ENCODE results near the gene UNC5C.

The UNC5C gene

GRCh38 chr4:95465010-95465409, 83.8 kb downstream of the UNC5C start:
- no peak for DNase-seq (ENCODE audit: low read depth)

GRCh38 chr4:95462921-95463320, 85.9 kb downstream of the UNC5C start:
- DNase-seq (ENCODE audit: low read depth) = no peak

- no peak for DNase-seq (ENCODE audit: low read depth)
Measured at GRCh38 chr4:95457353-95457752, 91.4 kb downstream of the UNC5C start.

- DNase-seq (ENCODE audit: low read depth) = no peak
Measured at GRCh38 chr4:95450294-95450693, 98.5 kb downstream of the UNC5C start.

- no peak for DNase-seq (ENCODE audit: low read depth)
Measured at GRCh38 chr4:95446173-95446572, 102.6 kb downstream of the UNC5C start.

GRCh38 chr4:95445251-95445650, 103.5 kb downstream of the UNC5C start:
- DNase-seq (ENCODE audit: low read depth) = no peak

- no peak for DNase-seq (ENCODE audit: low read depth)
Measured at GRCh38 chr4:95444812-95445211, 104.0 kb downstream of the UNC5C start.

GRCh38 chr4:95439896-95440295, 108.9 kb downstream of the UNC5C start:
- DNase-seq (ENCODE audit: low read depth) = no peak

- no peak for DNase-seq (ENCODE audit: low read depth)
Measured at GRCh38 chr4:95439071-95439470, 109.7 kb downstream of the UNC5C start.

GRCh38 chr4:95432466-95432865, 116.3 kb downstream of the UNC5C start:
- no peak for DNase-seq (ENCODE audit: low read depth)

- DNase-seq (ENCODE audit: low read depth) = no peak
Measured at GRCh38 chr4:95431678-95432077, 117.1 kb downstream of the UNC5C start.

- no peak for DNase-seq (ENCODE audit: low read depth)
Measured at GRCh38 chr4:95429416-95429815, 119.4 kb downstream of the UNC5C start.

- DNase-seq (ENCODE audit: low read depth) = no peak
Measured at GRCh38 chr4:95428291-95429070, 120.3 kb downstream of the UNC5C start.

- no peak for DNase-seq (ENCODE audit: low read depth)
Measured at GRCh38 chr4:95426455-95426854, 122.3 kb downstream of the UNC5C start.

- DNase-seq (ENCODE audit: low read depth) = no peak
Measured at GRCh38 chr4:95422436-95422835, 126.3 kb downstream of the UNC5C start.

GRCh38 chr4:95421869-95422268, 126.9 kb downstream of the UNC5C start:
- DNase-seq (ENCODE audit: low read depth) = no peak

GRCh38 chr4:95417531-95417930, 131.2 kb downstream of the UNC5C start:
- no peak for DNase-seq (ENCODE audit: low read depth)

GRCh38 chr4:95415346-95415771, 133.4 kb downstream of the UNC5C start:
- DNase-seq (ENCODE audit: low read depth) = no peak

GRCh38 chr4:95411371-95412088, 137.2 kb downstream of the UNC5C start:
- no peak for DNase-seq (ENCODE audit: low read depth)

GRCh38 chr4:95410387-95410977, 138.3 kb downstream of the UNC5C start:
- no peak for DNase-seq (ENCODE audit: low read depth)

GRCh38 chr4:95409750-95410149, 139.0 kb downstream of the UNC5C start:
- DNase-seq (ENCODE audit: low read depth) = no peak

GRCh38 chr4:95409127-95409526, 139.6 kb downstream of the UNC5C start:
- no peak for DNase-seq (ENCODE audit: low read depth)

- no peak for DNase-seq (ENCODE audit: low read depth)
Measured at GRCh38 chr4:95402299-95402698, 146.5 kb downstream of the UNC5C start.

Data from activated T-cell treated with anti-CD3 and anti-CD28 coated beads for 24 hours (primary cell).